ENCODE results near the gene LRP1.

Gene LRP1

DNA sequence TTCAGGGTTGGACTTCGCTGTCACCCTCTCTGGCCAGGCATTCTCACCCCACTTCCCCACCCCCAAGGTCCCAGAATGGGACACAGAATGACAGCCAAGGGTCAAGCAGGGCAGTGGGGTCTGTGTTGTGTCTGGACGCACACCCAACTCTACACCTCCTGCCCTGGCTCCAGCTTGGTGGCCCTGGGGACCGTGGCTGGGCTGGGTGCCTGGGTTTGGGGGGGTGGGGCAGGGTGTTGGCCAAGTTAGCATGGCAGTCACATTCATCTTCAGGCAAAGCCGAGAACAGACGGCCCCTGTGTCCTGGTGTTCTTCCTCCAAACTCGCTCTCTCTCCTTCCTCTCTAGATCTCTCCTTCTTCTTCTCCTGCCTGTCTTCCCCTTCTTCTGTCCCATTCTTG is 5.6 kb downstream of the LRP1 start:
- no peak overlapping the region for H3K4me3 ChIP-seq (replicated peaks; ENCODE audit: insufficient read depth, low read length)

DNA sequence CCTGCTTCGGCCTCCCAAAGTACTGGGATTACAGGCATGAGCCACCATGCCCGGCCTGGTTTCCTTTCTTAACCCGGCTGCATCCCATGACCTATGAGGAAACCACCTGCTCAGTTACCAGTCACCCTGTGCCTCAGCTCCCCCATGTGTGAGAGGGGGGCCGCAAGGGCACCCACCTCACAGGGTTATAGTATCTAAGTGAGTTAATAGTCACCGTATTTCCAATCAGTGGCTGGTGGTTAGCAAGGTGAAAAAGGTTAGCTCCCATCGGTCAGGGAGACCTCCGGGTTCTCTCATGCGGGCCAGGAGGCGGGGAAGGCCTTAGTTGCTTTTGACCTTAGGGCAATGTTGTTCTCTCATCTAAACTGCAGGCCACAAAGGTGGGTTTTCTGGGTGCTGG is 6.7 kb downstream of the LRP1 start:
- H3K27ac ChIP-seq (replicated peaks) = no peak overlapping the region
- TF ChIP-seq SPI1 (IDR thresholded peaks at IDR 0.05; ENCODE audit: borderline replicate concordance, low read depth) (no peak), GABPA (IDR thresholded peaks at IDR 0.05; ENCODE audit: low read depth) (no peak), POLR2AphosphoS5 (IDR thresholded peaks at IDR 0.05; ENCODE audit: low read depth) (no peak)
- TF ChIP-seq, protein P1, sequence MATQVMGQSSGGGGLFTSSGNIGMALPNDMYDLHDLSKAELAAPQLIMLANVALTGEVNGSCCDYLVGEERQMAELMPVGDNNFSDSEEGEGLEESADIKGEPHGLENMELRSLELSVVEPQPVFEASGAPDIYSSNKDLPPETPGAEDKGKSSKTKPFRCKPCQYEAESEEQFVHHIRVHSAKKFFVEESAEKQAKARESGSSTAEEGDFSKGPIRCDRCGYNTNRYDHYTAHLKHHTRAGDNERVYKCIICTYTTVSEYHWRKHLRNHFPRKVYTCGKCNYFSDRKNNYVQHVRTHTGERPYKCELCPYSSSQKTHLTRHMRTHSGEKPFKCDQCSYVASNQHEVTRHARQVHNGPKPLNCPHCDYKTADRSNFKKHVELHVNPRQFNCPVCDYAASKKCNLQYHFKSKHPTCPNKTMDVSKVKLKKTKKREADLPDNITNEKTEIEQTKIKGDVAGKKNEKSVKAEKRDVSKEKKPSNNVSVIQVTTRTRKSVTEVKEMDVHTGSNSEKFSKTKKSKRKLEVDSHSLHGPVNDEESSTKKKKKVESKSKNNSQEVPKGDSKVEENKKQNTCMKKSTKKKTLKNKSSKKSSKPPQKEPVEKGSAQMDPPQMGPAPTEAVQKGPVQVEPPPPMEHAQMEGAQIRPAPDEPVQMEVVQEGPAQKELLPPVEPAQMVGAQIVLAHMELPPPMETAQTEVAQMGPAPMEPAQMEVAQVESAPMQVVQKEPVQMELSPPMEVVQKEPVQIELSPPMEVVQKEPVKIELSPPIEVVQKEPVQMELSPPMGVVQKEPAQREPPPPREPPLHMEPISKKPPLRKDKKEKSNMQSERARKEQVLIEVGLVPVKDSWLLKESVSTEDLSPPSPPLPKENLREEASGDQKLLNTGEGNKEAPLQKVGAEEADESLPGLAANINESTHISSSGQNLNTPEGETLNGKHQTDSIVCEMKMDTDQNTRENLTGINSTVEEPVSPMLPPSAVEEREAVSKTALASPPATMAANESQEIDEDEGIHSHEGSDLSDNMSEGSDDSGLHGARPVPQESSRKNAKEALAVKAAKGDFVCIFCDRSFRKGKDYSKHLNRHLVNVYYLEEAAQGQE (IDR thresholded peaks at IDR 0.05; ENCODE audit: insufficient replicate concordance, low read depth) = no peak
- TF ChIP-seq, protein P2, sequence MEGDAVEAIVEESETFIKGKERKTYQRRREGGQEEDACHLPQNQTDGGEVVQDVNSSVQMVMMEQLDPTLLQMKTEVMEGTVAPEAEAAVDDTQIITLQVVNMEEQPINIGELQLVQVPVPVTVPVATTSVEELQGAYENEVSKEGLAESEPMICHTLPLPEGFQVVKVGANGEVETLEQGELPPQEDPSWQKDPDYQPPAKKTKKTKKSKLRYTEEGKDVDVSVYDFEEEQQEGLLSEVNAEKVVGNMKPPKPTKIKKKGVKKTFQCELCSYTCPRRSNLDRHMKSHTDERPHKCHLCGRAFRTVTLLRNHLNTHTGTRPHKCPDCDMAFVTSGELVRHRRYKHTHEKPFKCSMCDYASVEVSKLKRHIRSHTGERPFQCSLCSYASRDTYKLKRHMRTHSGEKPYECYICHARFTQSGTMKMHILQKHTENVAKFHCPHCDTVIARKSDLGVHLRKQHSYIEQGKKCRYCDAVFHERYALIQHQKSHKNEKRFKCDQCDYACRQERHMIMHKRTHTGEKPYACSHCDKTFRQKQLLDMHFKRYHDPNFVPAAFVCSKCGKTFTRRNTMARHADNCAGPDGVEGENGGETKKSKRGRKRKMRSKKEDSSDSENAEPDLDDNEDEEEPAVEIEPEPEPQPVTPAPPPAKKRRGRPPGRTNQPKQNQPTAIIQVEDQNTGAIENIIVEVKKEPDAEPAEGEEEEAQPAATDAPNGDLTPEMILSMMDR (IDR thresholded peaks at IDR 0.05; ENCODE audit: insufficient read depth, low read length) = no peak
- DNase-seq (ENCODE audit: low read depth in 1 of 2, low spot score in 1 of 2) = no peak
- no peak overlapping the region for H3K4me3 ChIP-seq (replicated peaks; ENCODE audit: insufficient read depth, low read length)
- peaks cover 9% of the 10 kb centered on the region for H3K27me3 ChIP-seq (ENCODE audit: insufficient read depth, poor library complexity, severe bottlenecking)

More for the DNA sequence above, 5.6 kb downstream of the LRP1 start:
- Histone ChIP-seq H3K27ac (replicated peaks) (no peak overlapping the region), H3K27me3 (ENCODE audit: insufficient read depth, poor library complexity, severe bottlenecking) (peaks cover 12% of the 10 kb centered on the region)
- no peak for DNase-seq (ENCODE audit: low read depth in 1 of 2, low spot score in 1 of 2)
- TF ChIP-seq POLR2AphosphoS5 (IDR thresholded peaks at IDR 0.05; ENCODE audit: low read depth) = no peak
- TF ChIP-seq, protein P2 (IDR thresholded peaks at IDR 0.05; ENCODE audit: insufficient read depth, low read length) = no peak
- no peak for TF ChIP-seq SPI1 (IDR thresholded peaks at IDR 0.05; ENCODE audit: borderline replicate concordance, low read depth)
- TF ChIP-seq GABPA (IDR thresholded peaks at IDR 0.05; ENCODE audit: low read depth) = no peak
- TF ChIP-seq, protein P1 (IDR thresholded peaks at IDR 0.05; ENCODE audit: insufficient replicate concordance, low read depth) = no peak

DNA sequence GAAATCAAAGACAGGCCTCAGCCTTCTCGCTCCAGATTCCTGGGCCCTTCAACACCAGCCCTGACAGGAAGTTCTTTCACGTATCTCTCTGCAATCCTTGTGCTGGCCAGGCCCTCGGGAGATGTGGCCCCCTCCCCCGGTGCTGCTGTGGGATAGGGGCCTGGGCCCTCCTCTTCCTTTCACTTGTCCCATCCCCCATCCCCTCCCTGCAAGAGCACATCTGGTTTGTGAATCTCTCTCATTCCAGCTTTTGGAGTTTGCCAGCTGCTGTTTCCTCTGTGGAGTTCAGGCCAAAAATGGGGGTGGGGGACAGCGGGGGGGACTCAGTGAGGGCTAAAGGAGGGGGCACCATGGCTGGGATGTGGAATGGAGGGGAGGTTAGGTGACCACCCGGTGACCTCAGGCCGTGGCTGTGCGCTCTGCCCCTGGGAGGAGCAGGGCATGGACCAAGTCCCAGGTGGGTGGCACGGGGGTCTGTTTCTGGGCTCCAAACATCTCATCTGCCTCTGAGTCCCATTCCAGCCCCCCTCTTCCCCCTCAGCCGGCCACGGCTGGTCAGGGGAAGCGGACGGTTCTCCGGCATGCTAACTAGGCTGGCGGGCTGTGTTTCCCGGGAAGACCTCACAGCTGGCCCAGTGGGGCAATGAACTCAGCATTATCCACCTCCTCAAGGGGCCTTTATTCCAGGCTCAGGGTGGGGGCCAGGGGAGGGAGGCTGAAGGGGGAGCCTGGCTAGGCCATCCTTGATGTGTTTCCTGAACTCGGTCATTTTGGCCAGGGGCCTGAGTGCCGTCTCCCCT is 7.4 kb downstream of the LRP1 start:
- TF ChIP-seq GABPA (IDR thresholded peaks at IDR 0.05; ENCODE audit: low read depth) (no peak), POLR2AphosphoS5 (IDR thresholded peaks at IDR 0.05; ENCODE audit: low read depth) (no peak)
- TF ChIP-seq, protein P1 (IDR thresholded peaks at IDR 0.05; ENCODE audit: insufficient replicate concordance, low read depth) = no peak
- no peak for DNase-seq (ENCODE audit: low read depth in 1 of 2, low spot score in 1 of 2)
- Histone ChIP-seq H3K27me3 (ENCODE audit: insufficient read depth, poor library complexity, severe bottlenecking) (peaks cover 3% of the 10 kb centered on the region), H3K4me3 (replicated peaks; ENCODE audit: insufficient read depth, low read length) (no peak overlapping the region), H3K27ac (replicated peaks) (no peak overlapping the region)
